ENCODE data around the gene HDC. TPM values are rescaled to one million over a fixed set of nuclear protein-coding genes. Genes with fewer than 3 reads are reported as not detected.

HDC gene
- total and polyA plus RNA-seq, 2 donors (not counting 3 experiments of a cell fraction or from before 2014, with no cell fraction given): not detected

DNA sequence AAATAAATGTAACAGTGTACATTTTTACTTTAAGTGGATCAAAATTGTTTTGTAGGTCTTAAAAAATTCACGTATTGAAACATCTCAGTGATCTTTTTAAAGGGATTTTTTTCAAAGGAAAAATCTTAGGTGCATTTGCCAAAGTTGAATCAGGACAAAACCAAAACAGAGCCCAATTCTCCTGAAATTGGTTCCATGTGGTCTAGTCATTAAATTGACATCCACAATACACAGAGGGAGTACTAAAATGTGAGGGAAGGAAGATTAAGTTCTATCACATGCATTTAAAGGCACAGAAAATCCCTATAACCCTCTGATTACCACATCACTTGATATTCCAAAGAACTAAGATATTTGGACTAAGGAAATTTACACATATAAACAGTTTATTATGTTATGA lies 39.3 kb upstream of the HDC start:
- no peak overlapping the region for H3K4me2 ChIP-seq (ENCODE audit: insufficient read depth, low read length)
- H3K9me3 ChIP-seq (replicated peaks; ENCODE audit: control insufficient read depth, insufficient read depth, low read length): no peaks in the 10 kb centered on the region
- H3K4me1 ChIP-seq (ENCODE audit: control insufficient read depth, extremely low read depth, insufficient read depth, low read length): no peaks in the 10 kb centered on the region
- BruUV-seq (replicated peaks): no TSS peak
- DNase-seq (ENCODE audit: low read depth, low spot score): no peak
- H3K4me3 ChIP-seq (replicated peaks in 1 of 3; ENCODE audit: insufficient read depth in 1 of 3, low read depth in 1 of 3, low read length in 3 of 3): no peak overlapping the region
- dilution Hi-C loops (cut with MboI; ENCODE audit: extremely low pct_ligation_motif_present, low sequenced_read_pairs) (no loop called here), intact Hi-C loops (cut with micrococcal nuclease) (no loop called here)
- POLR2A ChIA-PET: no interaction called here
- H3K36me3 ChIP-seq (ENCODE audit: control insufficient read depth in 2 of 2, extremely low read depth in 1 of 2, insufficient read depth in 2 of 2, low read length in 2 of 2): peaks cover 8 to 16% of the 10 kb centered on the region in 2 experiments
- no peaks in the 10 kb centered on the region for H3K9me1 ChIP-seq (replicated peaks; ENCODE audit: control insufficient read depth, extremely low read depth, insufficient read depth, low read length)
- CTCF ChIA-PET: interaction anchor here (2.2 kb wide), 1 partner anchor 11 kb away, joined by 9 read pairs; no protein-coding TSS in a partner anchor
- no peak overlapping the region for H2AFZ ChIP-seq (ENCODE audit: low read depth, low read length)
- H3K9ac ChIP-seq (replicated peaks; ENCODE audit: extremely low read depth, insufficient read depth, low read length): no peak overlapping the region
- H4K20me1 ChIP-seq (replicated peaks; ENCODE audit: control insufficient read depth, extremely low read depth, insufficient read depth, low read length): no peaks in the 10 kb centered on the region
- no peak overlapping the region for H3K27ac ChIP-seq (ENCODE audit: insufficient read depth, low read depth, low read length)
- no peak for TF ChIP-seq GATA2 (IDR thresholded peaks at IDR 0.05; ENCODE audit: insufficient read depth, insufficient read length, low read depth, low read length)
- TF ChIP-seq JUN (IDR thresholded peaks at IDR 0.05; ENCODE audit: borderline replicate concordance, insufficient read depth, insufficient read length, low read depth): no peak
- no peak for TF ChIP-seq FOS (IDR thresholded peaks at IDR 0.05; ENCODE audit: borderline replicate concordance, insufficient read depth, low read length)
- TF ChIP-seq MYC (IDR thresholded peaks at IDR 0.05; ENCODE audit: low read depth, low read length): no peak
- no peak for TF ChIP-seq POLR2A (IDR thresholded peaks at IDR 0.05; ENCODE audit: low read depth, low read length)
- no peak for TF ChIP-seq POLR2AphosphoS5 (IDR thresholded peaks at IDR 0.05; ENCODE audit: insufficient read depth, low read depth, low read length)
- TF ChIP-seq EZH2 (IDR thresholded peaks at IDR 0.05; ENCODE audit: borderline replicate concordance, low read depth, low read length, severe bottlenecking): no peak
- TF ChIP-seq, protein P1, sequence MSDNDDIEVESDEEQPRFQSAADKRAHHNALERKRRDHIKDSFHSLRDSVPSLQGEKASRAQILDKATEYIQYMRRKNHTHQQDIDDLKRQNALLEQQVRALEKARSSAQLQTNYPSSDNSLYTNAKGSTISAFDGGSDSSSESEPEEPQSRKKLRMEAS (IDR thresholded peaks at IDR 0.05; ENCODE audit: insufficient read depth, insufficient read length): no peak
- TF ChIP-seq, protein P2, sequence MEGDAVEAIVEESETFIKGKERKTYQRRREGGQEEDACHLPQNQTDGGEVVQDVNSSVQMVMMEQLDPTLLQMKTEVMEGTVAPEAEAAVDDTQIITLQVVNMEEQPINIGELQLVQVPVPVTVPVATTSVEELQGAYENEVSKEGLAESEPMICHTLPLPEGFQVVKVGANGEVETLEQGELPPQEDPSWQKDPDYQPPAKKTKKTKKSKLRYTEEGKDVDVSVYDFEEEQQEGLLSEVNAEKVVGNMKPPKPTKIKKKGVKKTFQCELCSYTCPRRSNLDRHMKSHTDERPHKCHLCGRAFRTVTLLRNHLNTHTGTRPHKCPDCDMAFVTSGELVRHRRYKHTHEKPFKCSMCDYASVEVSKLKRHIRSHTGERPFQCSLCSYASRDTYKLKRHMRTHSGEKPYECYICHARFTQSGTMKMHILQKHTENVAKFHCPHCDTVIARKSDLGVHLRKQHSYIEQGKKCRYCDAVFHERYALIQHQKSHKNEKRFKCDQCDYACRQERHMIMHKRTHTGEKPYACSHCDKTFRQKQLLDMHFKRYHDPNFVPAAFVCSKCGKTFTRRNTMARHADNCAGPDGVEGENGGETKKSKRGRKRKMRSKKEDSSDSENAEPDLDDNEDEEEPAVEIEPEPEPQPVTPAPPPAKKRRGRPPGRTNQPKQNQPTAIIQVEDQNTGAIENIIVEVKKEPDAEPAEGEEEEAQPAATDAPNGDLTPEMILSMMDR (IDR thresholded peaks at IDR 0.05; ENCODE audit: extremely low read depth in 1 of 2, insufficient read depth in 1 of 2, low read depth in 1 of 2, low read length in 2 of 2): no peak
- FAIRE-seq: no peak
- peaks cover 3% of the 10 kb centered on the region for H3K79me2 ChIP-seq (ENCODE audit: control insufficient read depth, insufficient read depth, low read length)
- no peaks in the 10 kb centered on the region for H3K27me3 ChIP-seq (ENCODE audit: control insufficient read depth in 2 of 2, insufficient read depth in 2 of 2, low read length in 2 of 2)
